COLO829 (cell line): ENCODE data around the gene DEUP1.
"Not testable (repeated sequence)": the region's sequence is repeated elsewhere in the genome, so short reads cannot be mapped to it uniquely, and the experiment has no call there.

Experiments used
- DNase-seq: peaks from one replicate; pipeline ENCODE4 v3.0.0; 2012; ENCODE audit warnings: low spot score

DEUP1 gene, protein sequence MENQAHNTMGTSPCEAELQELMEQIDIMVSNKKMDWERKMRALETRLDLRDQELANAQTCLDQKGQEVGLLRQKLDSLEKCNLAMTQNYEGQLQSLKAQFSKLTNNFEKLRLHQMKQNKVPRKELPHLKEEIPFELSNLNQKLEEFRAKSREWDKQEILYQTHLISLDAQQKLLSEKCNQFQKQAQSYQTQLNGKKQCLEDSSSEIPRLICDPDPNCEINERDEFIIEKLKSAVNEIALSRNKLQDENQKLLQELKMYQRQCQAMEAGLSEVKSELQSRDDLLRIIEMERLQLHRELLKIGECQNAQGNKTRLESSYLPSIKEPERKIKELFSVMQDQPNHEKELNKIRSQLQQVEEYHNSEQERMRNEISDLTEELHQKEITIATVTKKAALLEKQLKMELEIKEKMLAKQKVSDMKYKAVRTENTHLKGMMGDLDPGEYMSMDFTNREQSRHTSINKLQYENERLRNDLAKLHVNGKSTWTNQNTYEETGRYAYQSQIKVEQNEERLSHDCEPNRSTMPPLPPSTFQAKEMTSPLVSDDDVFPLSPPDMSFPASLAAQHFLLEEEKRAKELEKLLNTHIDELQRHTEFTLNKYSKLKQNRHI

GRCh38 chr11:93330446-93330984, at the start of gene DEUP1:
TSS of gene DEUP1 (plus strand) at chr11:93330742. CDS start at chr11:93332260, 1,518 bp downstream.
- no peak for DNase-seq

- DNase-seq: no peak
These were observed 45.1 kb upstream of the DEUP1 start for GRCh38 chr11:93285430-93285829.

DNA sequence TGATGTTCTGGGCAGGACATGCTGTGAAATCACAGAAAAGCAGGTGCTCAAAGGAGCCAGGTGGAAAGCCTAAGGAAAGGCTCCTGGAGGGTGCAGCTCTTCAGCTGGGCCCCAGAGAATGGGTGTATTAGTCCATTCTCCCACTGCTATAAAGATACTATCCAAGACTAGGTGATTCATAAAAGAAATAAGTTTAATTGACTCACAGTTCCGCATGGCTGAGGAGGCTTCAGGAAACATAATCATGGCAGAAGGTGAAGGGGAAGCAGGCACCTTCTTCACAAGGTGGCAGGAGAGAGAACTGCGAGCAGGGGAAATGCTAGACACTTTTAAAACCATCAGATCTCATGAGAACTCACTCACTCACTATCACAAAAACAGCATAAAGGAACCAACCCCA, 43.1 kb upstream of the DEUP1 start:
- no peak for DNase-seq

DNA sequence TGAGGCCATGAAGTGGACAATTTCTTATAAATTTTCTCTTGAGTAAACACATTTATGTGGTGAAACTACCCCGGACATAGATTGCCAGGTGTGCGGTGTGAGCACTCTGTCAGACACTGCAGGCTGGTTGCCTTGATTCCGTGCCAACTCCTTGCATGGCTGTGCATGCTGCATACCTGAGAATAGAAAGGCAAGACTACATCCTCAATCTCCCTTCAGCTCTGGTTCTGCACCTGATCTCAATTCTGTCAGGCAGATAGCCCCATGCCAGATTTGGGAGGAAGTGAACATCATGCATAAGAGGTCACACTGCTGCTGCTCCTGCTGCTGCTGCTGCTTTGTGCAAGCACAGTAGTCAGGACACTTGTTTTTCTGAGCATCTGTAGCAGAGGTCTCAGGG, 42.5 kb upstream of the DEUP1 start:
- no peak for DNase-seq

DNA sequence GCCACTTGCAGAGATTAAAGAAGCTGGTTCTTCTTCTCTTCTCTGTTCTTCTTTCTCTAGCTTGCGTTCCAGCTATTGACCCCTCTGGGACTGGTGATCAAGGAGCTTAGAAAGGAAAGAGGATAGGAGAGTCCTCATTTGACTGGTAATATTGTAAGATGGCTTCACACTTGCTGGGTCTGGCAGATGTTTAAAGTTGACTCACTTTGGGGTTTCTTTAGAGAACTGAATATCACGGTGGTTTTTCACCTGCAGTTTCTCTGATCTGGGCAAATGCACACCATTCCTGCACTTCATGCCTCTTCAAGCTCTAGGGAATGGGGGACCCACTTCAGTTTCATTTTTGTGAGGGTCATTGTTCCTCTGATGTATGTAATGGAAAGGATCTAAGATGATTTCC, 41.8 kb upstream of the DEUP1 start:
- DNase-seq: no peak

DNA sequence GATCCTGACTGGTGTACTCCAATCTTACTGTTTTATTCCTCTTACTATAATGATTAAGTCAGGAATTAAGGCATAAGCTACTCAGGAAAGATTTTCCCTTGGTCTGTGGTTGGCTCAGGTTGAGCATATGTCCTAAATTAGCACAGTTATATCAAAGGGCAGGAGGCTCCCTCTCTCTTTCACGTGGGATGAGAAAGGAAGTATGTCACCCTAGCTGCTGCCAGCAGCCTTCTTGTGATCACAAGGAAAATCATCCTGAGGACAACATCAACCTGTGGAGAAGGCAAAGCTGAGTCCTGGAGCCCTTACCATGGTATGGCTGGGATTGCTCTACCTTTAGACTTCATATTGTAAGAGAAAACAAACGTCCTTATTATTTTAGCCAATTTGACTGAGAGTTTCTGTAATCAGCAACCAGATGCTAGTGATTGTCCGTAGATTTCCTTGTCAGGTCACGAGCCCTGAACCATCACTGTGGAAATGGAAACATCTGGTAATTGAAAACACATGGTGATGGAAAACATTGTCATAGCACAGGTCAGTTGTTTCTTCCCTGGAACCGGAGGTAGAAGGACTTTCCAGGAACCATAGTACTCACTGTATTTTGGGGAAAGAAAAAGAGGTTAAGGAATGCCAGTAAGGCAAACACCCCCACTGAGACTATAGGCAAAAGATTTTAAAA, 40.6 kb upstream of the DEUP1 start:
- no peak for DNase-seq

DNA sequence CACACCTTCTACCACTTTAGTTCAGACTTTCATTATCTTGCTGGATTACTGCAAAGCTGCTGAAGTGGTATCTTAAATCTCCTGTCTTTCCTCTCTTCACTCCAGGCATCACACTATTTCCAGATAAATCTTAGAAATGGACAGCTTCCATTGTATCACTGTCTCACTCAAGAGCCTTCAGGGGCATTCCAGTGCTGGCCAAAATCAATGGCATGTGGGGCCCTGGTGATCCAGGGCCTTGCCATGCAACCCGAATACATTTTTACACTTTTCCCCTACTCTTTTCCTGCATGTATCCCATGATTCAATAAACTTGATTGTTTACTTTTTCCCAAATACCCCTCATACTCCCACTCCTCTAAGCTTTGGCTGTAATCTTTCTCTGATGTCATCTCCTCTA, 39.4 kb upstream of the DEUP1 start:
- no peak for DNase-seq

- no peak for DNase-seq
These were observed 38.6 kb upstream of the DEUP1 start for GRCh38 chr11:93291898-93292297.

DNA sequence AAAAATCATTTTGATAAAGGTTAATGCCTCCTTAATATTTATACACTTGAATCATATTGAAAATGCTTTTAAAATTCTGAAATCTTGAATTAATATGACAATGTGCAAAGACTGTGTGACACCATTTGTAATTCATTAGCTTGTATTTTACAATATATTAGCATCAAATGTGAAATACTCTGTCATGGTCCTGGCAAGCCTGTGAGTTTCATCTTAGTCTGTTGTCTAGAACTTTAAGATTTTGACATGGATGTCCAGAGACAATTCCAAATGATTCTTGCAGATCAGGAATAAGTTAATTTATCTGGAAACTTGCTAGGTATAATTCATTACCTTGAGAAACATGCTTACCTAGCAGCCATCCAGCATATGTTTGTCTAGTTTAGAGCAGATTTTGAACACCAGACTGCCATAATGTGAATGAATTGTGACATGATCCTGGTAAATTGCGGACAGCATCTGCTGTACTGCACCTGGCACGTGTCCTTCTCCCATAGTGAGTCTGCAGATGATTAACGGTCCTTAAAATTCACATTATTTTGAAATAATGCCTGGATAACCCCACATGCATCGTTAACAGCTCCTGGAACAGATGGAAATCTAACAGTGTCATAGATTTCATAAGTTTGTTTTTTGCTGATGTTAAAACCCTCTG, 34.5 kb upstream of the DEUP1 start:
- no peak for DNase-seq

GRCh38 chr11:93303689-93304088, 26.9 kb upstream of the DEUP1 start:
- no peak for DNase-seq

DNA sequence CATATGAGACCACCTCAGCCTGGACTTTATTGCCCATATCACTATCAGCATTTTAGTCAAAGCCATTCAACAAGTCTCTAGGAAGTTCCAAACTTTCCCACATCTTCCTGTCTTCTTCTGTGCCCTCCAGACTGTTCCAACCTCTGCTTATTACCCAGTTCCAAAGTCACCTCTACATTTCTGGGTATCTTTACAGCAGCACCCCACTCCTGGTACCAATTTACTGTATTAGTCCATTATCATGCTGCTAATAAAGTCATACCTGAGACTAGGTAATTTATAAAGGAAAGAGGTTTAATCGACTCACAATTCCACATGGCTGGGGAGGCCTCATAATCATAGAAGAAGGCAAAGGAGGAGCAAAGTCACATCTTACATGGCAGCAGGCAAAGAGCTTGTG, 16.1 kb upstream of the DEUP1 start:
- DNase-seq: not testable (repeated sequence)

DNA sequence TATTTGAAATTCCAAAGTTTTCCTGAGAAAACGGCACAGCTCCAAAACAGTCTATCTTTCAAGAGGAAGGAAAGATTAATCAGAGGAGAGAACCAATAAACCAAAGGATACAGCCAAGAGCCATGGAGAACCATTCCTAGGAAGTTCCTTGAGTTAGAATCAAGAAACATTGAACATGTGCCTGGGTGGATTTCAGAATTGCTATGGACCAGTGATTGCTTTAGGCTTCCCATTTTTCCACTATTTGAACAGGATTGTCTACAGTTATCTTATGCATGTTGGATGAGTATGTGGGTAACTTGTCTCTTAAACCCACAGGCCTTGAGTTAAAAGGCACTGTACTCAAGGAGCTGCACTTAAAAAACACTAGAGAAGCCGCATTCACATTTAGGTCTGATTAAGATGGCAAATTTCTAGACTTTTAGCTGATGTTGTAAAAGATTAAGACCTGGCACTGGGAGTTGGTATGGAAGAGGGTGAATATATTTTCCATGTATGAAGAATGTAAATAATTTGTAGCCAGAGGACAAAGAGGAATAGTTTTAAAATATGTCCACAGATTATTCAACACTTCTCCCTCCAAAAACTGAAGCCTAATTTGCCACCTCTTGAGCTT, 11.2 kb upstream of the DEUP1 start:
- no peak for DNase-seq

- DNase-seq: no peak
These were observed 10.3 kb upstream of the DEUP1 start for GRCh38 chr11:93320230-93320629.

DNA sequence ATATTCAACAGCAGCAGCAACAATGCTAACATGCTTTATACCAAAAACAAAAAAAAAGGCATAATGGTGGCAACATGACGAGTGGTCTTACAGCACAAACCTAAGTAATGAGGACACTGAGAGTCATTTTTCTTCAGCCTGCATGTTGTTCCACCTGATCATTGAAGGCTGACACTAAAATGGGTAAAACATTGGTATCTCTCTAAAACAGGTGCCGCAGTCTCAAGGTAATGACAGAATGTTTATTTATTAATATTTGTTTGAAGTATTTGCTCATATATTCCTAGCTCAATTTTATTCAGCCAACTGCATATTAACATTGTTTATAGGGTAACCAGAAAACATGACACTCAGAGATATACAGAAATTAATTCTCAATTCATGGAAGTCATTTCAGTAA, 8.3 kb upstream of the DEUP1 start:
- DNase-seq: no peak

- DNase-seq: no peak
These were observed 6.8 kb upstream of the DEUP1 start for GRCh38 chr11:93323747-93324146.

- no peak for DNase-seq
These were observed 6.0 kb upstream of the DEUP1 start for GRCh38 chr11:93324500-93324899.

DNA sequence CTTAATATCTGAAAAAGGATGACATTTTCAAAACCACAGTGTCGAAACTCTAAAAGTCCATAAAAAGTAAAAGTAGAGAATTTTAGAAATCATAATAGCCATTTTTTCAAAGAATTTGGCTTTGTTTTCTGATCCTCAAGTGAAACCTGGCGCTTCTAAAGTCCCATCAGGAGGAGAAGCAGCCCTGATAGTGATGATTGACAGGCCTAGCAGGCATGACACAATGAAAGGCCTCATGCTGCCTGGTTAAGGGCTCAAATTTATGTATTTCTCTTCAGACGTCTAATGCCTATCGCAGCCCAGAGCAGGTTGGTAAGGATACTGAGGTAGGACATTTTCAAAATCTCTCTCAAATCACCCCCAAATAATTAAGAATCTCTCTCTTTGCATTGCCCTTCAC, 3.9 kb upstream of the DEUP1 start:
- DNase-seq: no peak

DNA sequence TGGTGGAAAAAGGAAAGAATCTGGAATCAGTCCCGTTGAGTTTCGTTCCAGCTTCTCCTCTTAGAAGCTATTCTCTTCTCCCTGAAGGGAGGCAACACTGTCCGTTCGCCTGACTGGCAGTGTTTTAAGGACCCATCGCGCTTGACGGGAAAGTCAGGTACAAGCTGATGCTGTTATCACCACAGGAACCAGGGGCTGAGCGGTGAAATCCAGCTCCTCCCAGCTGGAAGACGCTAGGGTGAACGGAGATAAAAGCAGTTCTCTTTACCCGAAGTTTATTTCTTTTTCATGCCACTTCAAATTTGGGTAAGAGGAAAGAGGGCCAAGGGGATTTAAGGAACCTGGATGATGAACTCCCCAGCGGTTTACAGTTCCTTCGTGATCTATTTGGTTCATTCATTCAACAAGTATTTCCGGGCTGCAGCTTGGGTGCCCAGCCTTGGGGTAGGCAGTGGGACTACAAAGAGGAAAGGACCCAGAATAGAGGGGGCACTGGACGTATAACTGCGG, 551 bp upstream of the DEUP1 start:
- DNase-seq: no peak

GRCh38 chr11:93340223-93340622, 9.7 kb downstream of the DEUP1 start:
- no peak for DNase-seq

- DNase-seq: no peak
These were observed 14.4 kb downstream of the DEUP1 start for GRCh38 chr11:93344855-93345333.

DNA sequence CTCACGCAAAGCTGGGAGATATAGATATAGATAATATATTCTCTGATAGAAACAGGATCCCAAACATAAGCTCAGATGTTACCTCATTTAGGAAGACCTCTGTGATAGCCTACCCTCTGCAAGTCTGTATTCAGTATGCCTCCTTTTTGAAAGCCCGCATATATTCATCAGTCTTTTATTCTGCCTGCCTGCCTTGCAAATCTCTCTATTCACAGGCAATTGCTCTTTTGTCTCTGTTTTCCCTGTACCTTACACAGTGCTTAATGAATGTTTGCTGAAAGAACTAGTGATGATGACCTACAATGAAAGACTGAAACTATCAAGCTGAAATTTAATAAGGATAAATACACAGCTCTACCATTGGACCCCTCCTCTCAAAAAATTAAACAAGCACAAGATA, 18.4 kb downstream of the DEUP1 start:
- DNase-seq: no peak

GRCh38 chr11:93350835-93351234, 20.3 kb downstream of the DEUP1 start:
- no peak for DNase-seq
